Vagina (tissue), 2 donors: ENCODE data around the gene TMEM179.

Source experiments
- POLR2A ChIP-seq, 2 donors: fragments of 450-650 bp; IDR thresholded peaks; one replicate each; pipeline ENCODE4 v1.6.1; 2017; ENCODE audit warnings: antibody characterized with exemption in 2 of 2, mild to moderate bottlenecking in 2 of 2, moderate library complexity in 2 of 2
- POLR2AphosphoS5 ChIP-seq, 2 donors: sonication (generic); formaldehyde crosslinking; IDR thresholded peaks; one replicate each; pipeline ENCODE4 v1.9.0; 2017; ENCODE audit warnings: antibody characterized with exemption in 2 of 2, mild to moderate bottlenecking in 2 of 2, low read depth in 1 of 2; ENCODE audit not compliant: insufficient read depth in 1 of 2
- TF ChIP-seq, protein P1 (sequence below), 3 experiments: fragments of 450-650 bp in 2 of 3; fragments of 200-600 bp in 1 of 3; sonication (generic) in 1 of 3; IDR thresholded peaks; one replicate each; pipeline ENCODE4 v1.5.1; 2017 to 2019; ENCODE audit warnings: antibody characterized with exemption in 3 of 3, mild to moderate bottlenecking in 2 of 3, moderate library complexity in 2 of 3

DNA sequence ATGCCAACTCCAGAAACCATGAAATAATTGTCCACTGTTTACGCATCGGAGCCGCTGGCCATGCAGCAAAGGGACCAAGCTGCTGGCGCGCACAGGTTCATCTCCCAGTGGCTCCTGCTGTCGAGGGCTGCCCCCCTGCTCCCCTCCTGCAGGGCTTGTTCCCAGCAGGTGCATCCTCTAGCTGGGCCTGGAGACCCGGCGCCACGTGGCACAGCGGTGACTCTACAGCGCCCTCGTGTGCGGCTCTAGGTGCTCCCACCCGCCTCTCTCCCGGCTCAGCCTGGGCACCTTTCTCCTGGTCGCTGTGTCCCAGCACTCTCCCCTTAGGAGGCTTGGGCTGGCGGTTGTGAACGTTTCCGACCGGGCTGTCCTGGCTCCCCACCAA, 47.3 kb upstream of the TMEM179 start:
- TF ChIP-seq POLR2A (IDR thresholded peaks at IDR 0.05) (no peak), POLR2AphosphoS5 (IDR thresholded peaks at IDR 0.05; ENCODE audit: insufficient read depth in 1 of 2, low read depth in 1 of 2) (no peak)
- TF ChIP-seq, protein P1, sequence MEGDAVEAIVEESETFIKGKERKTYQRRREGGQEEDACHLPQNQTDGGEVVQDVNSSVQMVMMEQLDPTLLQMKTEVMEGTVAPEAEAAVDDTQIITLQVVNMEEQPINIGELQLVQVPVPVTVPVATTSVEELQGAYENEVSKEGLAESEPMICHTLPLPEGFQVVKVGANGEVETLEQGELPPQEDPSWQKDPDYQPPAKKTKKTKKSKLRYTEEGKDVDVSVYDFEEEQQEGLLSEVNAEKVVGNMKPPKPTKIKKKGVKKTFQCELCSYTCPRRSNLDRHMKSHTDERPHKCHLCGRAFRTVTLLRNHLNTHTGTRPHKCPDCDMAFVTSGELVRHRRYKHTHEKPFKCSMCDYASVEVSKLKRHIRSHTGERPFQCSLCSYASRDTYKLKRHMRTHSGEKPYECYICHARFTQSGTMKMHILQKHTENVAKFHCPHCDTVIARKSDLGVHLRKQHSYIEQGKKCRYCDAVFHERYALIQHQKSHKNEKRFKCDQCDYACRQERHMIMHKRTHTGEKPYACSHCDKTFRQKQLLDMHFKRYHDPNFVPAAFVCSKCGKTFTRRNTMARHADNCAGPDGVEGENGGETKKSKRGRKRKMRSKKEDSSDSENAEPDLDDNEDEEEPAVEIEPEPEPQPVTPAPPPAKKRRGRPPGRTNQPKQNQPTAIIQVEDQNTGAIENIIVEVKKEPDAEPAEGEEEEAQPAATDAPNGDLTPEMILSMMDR (IDR thresholded peaks at IDR 0.05) = no peak
